Measurements from ENCODE around the gene OTUB2.

The OTUB2 gene

GRCh38 chr14:94024549-94024948 is 1.6 kb upstream of the OTUB2 start:
- TF ChIP-seq CTCF (IDR thresholded peaks at IDR 0.05), result no peak

- no peak for TF ChIP-seq CTCF (IDR thresholded peaks at IDR 0.05)
Measured at GRCh38 chr14:94025720-94026119, 420 bp upstream of the OTUB2 start.

GRCh38 chr14:94026889-94027469 is 839 bp downstream of the OTUB2 start:
- TF ChIP-seq CTCF (IDR thresholded peaks at IDR 0.05), result no peak

- TF ChIP-seq CTCF (IDR thresholded peaks at IDR 0.05), result no peak
Measured at GRCh38 chr14:94027566-94028449, 1.7 kb downstream of the OTUB2 start.

GRCh38 chr14:94028450-94028826 is 2.3 kb downstream of the OTUB2 start:
- TF ChIP-seq CTCF (IDR thresholded peaks at IDR 0.05), result no peak

GRCh38 chr14:94029265-94029664 is 3.1 kb downstream of the OTUB2 start:
- no peak for TF ChIP-seq CTCF (IDR thresholded peaks at IDR 0.05)

- TF ChIP-seq CTCF (IDR thresholded peaks at IDR 0.05), result no peak
Measured at GRCh38 chr14:94029671-94030203, 3.6 kb downstream of the OTUB2 start.
